GM21390 (cell line): ENCODE data around the gene WDR70.
"Not testable (repeated sequence)": the region's sequence is repeated elsewhere in the genome, so short reads cannot be mapped to it uniquely, and the experiment has no call there.

ENCODE experiments used
- ATAC-seq: cut with Tn5 transposase; IDR thresholded peaks from one replicate; pipeline ENCODE4 v1.9.1; 2021; ENCODE audit not compliant: unreplicated experiment

The WDR70 gene

GRCh38 chr5:37628876-37629275, 249.8 kb downstream of the WDR70 start:
- no peak for ATAC-seq

- no peak for ATAC-seq
Measured at GRCh38 chr5:37631939-37632338, 252.8 kb downstream of the WDR70 start.

- ATAC-seq = no peak
Measured at GRCh38 chr5:37637165-37637845, 258.2 kb downstream of the WDR70 start.

- no peak for ATAC-seq
Measured at GRCh38 chr5:37638897-37639296, 259.8 kb downstream of the WDR70 start.

GRCh38 chr5:37640088-37640487, 261.0 kb downstream of the WDR70 start:
- no peak for ATAC-seq

GRCh38 chr5:37641933-37642332, 262.8 kb downstream of the WDR70 start:
- no peak for ATAC-seq

- ATAC-seq = no peak
Measured at GRCh38 chr5:37645707-37646106, 266.6 kb downstream of the WDR70 start.

- ATAC-seq = not testable (repeated sequence)
Measured at GRCh38 chr5:37654566-37654965, 275.4 kb downstream of the WDR70 start.

- ATAC-seq = no peak
Measured at GRCh38 chr5:37657046-37657445, 277.9 kb downstream of the WDR70 start.

- ATAC-seq = no peak
Measured at GRCh38 chr5:37658440-37658839, 279.3 kb downstream of the WDR70 start.

GRCh38 chr5:37660319-37660718, 281.2 kb downstream of the WDR70 start:
- no peak for ATAC-seq

- ATAC-seq = no peak
Measured at GRCh38 chr5:37661227-37661920, 282.3 kb downstream of the WDR70 start.

- no peak for ATAC-seq
Measured at GRCh38 chr5:37661951-37662350, 282.8 kb downstream of the WDR70 start.

- ATAC-seq = no peak
Measured at GRCh38 chr5:37662362-37662761, 283.2 kb downstream of the WDR70 start.

- ATAC-seq = no peak
Measured at GRCh38 chr5:37662789-37663485, 283.8 kb downstream of the WDR70 start.

GRCh38 chr5:37663538-37663937, 284.4 kb downstream of the WDR70 start:
- ATAC-seq = no peak

GRCh38 chr5:37664551-37664950, 285.4 kb downstream of the WDR70 start:
- no peak for ATAC-seq

GRCh38 chr5:37665272-37665671, 286.2 kb downstream of the WDR70 start:
- no peak for ATAC-seq

- ATAC-seq = no peak
Measured at GRCh38 chr5:37665889-37666288, 286.8 kb downstream of the WDR70 start.

GRCh38 chr5:37667430-37667829, 288.3 kb downstream of the WDR70 start:
- ATAC-seq = no peak

- ATAC-seq = no peak
Measured at GRCh38 chr5:37667846-37668245, 288.7 kb downstream of the WDR70 start.

- no peak for ATAC-seq
Measured at GRCh38 chr5:37668524-37669047, 289.5 kb downstream of the WDR70 start.
